Stimulated activated CD4-positive, alpha-beta T cell treated with anti-CD3 and anti-CD28 coated beads, TNF-alpha, amount 100 ng/mL, for 1 hour (primary cell): ENCODE measurements around the gene ACOT8.
"Not testable (repeated sequence)": the region's sequence is repeated elsewhere in the genome, so short reads cannot be mapped to it uniquely, and the experiment has no call there.

Experiments used
- DNase-seq, 3 donors: peaks; one replicate each; pipeline ENCODE4 v3.0.0-alpha.2; 2020; ENCODE audit warnings: low read depth in 3 of 3, low spot score in 1 of 3

The ACOT8 gene

DNA sequence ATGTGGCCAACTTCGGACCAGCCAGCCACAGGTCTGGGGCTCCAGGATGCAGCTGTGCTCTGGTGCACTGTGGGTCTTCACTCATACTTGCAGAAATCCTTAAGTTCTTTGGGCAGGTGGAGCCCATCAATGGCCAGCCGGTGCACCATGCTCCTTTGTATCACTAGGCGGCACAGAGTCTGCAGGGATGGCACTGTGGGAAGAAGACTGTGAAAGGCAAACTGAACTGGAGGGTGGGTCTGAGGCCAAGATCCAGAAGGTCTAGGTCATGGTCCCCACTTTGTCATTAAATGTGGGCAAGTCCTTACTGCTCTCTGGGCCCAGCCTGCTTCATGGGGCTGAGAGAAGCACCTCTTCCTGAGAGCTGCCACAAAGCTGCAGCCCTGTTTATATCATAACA lies 31.5 kb upstream of the ACOT8 start:
- no peak for DNase-seq

DNA sequence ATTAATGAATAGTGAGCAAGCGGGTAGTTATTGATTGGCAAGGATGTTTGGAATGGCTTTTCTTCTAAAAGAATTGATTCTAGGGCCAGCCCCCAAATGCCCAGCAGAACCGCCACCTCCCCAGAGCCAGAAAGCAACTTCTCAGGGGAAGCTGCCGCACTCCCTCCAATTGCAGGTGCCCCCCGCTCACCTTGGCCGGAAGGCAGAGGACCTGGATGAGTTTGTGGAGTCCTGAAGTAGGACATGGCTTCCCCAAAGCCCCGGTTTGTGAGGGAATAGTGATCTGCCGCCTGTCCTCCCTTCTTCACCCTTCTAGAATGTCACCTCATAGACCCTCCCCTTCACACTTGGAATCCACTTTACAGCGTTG lies 30.1 kb upstream of the ACOT8 start, which contains the start of gene SPATA25:
Gene SPATA25 (minus strand): TSS at position 277 of the 370 bp plus-strand sequence. CDS start 32 bp downstream, at position 245.
- DNase-seq, result no peak

GRCh38 chr20:45886590-45887345 lies 29.6 kb upstream of the ACOT8 start:
- no peak for DNase-seq

GRCh38 chr20:45883100-45883469 lies 25.9 kb upstream of the ACOT8 start:
- DNase-seq, result no peak

DNA sequence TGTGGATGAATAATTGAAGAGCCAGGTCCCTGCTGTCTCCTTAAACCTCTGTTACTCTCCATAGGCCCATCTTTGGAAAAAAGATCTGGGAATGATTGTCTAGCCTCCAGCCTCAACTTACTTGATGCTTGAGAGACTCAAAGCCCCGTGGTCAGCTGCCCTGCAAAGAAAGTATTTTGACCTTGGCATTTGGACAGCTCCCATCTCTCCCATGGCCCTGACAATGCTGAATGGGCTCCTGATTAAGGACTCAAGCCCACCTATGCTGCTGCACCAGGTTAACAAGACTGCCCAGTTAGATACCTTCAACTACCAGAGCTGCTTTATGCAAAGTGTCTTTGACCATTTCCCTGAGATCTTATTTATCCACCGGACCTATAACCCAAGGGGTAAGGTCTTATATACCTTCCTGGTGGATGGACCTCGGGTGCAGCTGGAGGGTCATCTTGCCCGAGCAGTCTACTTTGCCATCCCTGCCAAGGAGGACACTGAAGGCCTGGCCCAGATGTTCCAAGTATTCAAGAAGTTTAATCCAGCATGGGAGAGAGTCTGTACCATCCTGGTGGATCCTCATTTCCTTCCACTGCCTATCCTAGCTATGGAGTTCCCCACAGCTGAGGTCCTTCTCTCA lies 25.4 kb upstream of the ACOT8 start:
- no peak for DNase-seq

DNA sequence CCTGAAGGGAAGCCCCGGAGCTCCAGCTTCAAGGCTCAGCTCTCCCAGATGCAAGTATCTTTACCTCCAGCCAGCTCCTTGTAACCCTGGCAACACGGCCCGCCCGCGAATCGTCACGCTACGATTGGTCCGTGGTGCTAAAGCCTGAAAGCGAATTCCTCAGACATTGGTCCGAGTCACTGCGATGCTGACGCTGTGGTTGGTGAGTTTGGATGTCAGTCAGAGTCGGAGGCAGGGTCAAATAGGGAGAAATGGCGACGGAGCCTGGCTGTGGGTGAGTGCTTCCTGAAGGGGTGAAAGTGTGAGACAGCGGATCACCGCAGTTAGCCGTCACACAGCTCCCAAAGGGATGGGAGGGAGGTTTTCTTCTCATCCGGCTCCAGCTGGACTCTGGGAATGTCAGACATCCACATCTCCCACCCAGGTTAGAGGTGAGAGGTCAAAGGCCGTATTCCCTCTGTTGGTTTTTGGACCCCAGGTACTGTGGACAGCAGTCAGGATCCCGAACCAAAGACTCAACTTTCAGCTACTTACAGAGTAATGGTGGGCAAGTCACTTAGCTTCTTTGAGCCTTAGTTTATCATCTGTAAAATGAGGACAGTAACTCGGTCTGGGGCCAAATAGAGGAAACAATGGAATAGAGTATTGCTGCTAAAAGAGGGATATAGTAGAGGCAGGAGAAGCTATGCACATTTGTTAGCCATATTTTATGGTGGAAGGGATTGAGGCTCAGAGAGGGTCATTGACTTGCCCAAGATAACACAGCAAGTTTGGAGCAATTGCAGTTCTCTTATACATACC lies 24.0 kb upstream of the ACOT8 start, which contains the start of gene ZSWIM1:
Gene ZSWIM1 (plus strand): TSS at position 240 of the 801 bp plus-strand sequence. CDS start 1,366 bp downstream, outside the sequence.
- peak; percentile 96 to 97 (median 96) for DNase-seq

GRCh38 chr20:45878076-45878761 lies 21.0 kb upstream of the ACOT8 start:
- no peak for DNase-seq

GRCh38 chr20:45874576-45874975 lies 17.4 kb upstream of the ACOT8 start:
- no peak for DNase-seq

- DNase-seq, result not testable (repeated sequence)
Observed at GRCh38 chr20:45874104-45874481, 16.9 kb upstream of the ACOT8 start.

GRCh38 chr20:45873409-45874103 lies 16.4 kb upstream of the ACOT8 start:
- no peak for DNase-seq

- no peak for DNase-seq
Observed at GRCh38 chr20:45872626-45873025, 15.4 kb upstream of the ACOT8 start.

DNA sequence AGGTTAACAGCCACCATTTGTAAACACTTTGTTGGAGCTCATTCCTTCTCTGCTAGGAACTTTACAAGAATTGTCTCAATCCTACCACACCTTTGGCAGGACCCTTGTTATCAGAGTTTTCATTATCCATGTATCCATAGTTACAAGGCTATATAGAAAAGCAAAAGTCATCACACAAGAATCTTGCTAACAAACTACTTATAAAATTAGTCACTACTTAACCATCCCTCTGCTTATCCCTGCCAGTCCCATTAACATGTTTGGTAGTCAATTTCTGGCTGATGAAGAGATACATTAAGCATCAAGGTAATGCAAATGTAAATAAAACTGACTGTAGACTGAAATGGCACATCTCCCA lies 10.6 kb upstream of the ACOT8 start:
- no peak for DNase-seq

- no peak for DNase-seq
Observed at GRCh38 chr20:45867136-45867818, 10.1 kb upstream of the ACOT8 start.

- DNase-seq, result no peak
Observed at GRCh38 chr20:45866454-45866853, 9.3 kb upstream of the ACOT8 start.

DNA sequence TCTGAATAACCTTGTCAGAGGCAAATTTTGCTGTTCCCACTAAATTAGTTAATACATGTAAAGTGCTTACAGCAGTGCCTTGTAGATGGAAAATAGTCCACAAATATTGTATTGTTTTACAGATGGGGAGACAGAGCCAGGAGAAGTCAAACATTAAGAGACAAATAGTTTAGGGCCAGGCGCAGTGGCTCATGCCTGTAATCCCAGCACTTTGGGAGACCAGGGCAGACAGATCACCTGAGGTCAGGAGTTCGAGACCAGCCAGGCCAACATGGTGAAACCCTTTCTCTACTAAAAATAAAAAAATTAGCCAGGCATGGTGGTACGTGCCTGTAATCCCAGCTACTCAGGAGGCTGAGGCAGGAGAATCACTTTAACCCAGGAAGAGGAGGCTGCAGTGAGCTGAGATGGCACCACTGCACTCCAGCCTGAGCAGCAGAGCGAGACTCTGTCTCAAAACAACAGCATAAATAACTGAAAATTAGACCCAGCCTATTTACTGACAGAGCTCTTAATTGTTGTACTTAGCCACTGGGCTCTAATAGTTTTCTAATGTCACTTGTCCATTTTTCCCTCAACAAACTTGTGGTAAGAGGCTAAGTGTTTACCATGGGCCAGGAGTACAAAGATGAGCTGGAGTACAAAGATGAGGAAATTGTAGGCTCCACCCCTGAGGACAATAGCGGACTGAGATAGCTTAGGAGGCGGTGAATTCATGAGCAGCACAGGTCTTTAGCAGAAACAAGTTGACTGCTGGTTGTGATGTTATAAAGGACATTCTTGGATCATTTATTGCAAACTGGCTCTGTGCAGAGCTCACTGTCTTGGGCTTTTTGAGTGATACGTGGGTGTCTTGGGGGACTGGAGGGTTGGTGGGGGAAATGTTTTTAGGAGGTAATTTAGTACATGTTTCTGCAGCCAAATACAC lies 6.6 kb upstream of the ACOT8 start:
- no peak for DNase-seq

DNA sequence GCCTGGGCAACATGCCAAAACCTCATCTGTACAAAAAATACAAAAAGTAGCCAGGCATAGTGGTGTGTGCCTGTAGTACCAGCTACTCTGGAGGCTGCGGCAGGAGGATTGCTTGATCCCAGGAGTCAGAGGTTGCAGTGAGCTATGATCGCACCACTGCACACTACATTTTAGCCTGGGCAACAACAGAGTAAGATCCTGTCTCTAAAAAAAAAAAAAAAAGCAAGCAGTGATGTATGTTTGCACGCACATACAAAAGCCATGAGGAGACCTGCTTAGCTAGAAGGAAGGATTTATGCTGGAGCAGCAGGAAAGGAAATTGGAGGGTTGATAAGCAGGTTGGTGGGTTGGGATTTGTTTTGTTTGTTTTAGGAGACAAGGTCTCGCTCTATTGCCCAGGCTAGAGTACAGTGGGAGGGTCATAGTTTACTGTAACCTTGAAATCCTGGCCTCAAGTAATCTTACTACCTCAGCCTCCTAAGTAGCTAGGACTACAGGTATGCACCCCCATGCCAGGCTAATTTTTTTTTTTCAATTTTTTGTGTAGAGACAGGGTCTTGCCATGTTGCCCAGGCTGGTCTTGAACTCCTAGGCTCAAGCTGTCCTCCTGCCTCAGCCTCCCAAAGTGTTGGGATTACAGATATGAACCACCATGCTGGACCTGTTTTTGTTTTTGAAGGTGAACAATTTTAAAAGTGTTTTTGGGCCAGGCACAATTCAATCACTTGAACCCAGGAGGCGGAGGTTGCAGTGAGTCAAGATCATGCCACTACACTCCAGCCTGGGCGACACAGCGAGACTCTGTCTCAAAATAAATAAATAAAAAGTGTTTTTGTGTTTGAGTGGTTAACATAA lies 4.3 kb upstream of the ACOT8 start:
- no peak for DNase-seq

DNA sequence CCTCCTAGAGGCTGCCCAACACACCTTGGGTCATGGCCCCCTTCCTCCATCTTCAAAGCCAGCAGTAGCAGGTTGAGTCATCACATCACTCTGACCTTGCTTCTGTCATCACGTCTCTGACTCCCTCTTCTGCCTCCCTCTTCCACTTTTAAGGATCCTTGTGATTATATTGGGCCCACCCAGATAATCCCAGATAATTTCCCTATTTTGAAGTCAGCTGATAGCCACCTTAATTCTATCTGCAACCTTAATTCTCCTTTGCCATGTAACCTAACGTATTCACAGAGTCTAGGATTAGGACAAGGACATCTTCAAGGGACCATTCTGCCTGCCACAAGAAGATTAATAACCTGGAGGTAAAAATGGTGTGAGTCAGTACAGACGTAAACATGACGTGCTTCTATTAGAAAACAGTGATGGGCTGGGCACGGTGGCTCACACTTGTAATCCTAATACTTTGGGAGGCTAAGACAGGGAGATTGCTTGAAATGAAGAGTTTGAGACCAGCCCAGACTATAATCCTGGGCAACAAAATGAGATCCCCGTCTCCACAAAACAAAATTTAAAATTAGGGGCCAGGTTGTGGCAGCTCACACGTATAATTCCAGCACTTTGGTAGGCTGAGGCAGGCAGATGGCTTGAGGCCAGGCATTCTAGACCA lies 3.5 kb upstream of the ACOT8 start:
- DNase-seq, result no peak

GRCh38 chr20:45859916-45860315 lies 2.7 kb upstream of the ACOT8 start:
- DNase-seq, result no peak
